Panc1 (cell line): ENCODE data around the gene ONECUT3. TPM values are rescaled to one million over a fixed set of nuclear protein-coding genes. Genes with fewer than 3 reads are reported as not detected.

ENCODE experiments used
- ATAC-seq: fragments of 200-7000 bp; cut with Tn5 transposase; 2 replicates; pipeline ENCODE4 v1.9.1; 2020; ENCODE audit warnings: mild to moderate bottlenecking, moderate library complexity
- BruUV-seq: library from RNA; stranded (reverse); fragments of 400-500 nt; replicated peaks from 2 replicates; lab custom pipeline; 2021; lab: Mats Ljungman, UMichigan
- CTCF ChIA-PET: fragments of 300-600 bp; sonication (Branson Sonifier 250); formaldehyde crosslinking; loops from one replicate; lab custom pipeline; 2022; ENCODE audit warnings: antibody characterized with exemption; lab: Charles Lee
- POLR2A ChIA-PET: fragments of 300-600 bp; sonication (Branson Sonifier 250); formaldehyde crosslinking; loops from one replicate; lab custom pipeline; 2022; ENCODE audit warnings: antibody characterized with exemption; lab: Charles Lee
- DNase-seq: peaks from one replicate; pipeline ENCODE4 v3.0.0-alpha.2; 2010; ENCODE audit warnings: low read depth, low spot score
- H3K27ac ChIP-seq: 2 replicates; pipeline ENCODE4 v1.5.1; 2011; ENCODE audit warnings: mild to moderate bottlenecking, low read length, inconsistent platforms
- H3K27me3 ChIP-seq: fragments of 200-500 bp; sonication (Bioruptor generic); 2 replicates; pipeline ENCODE4 v1.6.0; 2014; ENCODE audit warnings: low read length, inconsistent platforms; ENCODE audit not compliant: control insufficient read depth, insufficient read depth
- H3K36me3 ChIP-seq: fragments of 200-500 bp; sonication (Bioruptor generic); 2 replicates; pipeline ENCODE4 v1.5.1; 2014; ENCODE audit warnings: inconsistent platforms, mild to moderate bottlenecking, low read length, moderate library complexity; ENCODE audit not compliant: control insufficient read depth, insufficient read depth
- H3K4me1 ChIP-seq: 2 replicates; pipeline ENCODE4 v1.5.1; 2011; ENCODE audit warnings: inconsistent platforms, mild to moderate bottlenecking, low read length, moderate library complexity; ENCODE audit not compliant: control insufficient read depth, insufficient read depth
- H3K4me3 ChIP-seq, 2 experiments: 2 replicates each; pipeline ENCODE4 v1.5.1; 2011 to 2012; ENCODE audit warnings: low read depth in 2 of 2, low read length in 2 of 2, mild to moderate bottlenecking in 2 of 2, inconsistent platforms in 1 of 2, moderate library complexity in 1 of 2
- H3K9me3 ChIP-seq: fragments of 200-500 bp; sonication (Bioruptor generic); 2 replicates; pipeline ENCODE4 v1.5.1; 2014; ENCODE audit warnings: low read depth, mild to moderate bottlenecking, inconsistent platforms, low read length, moderate library complexity; ENCODE audit not compliant: control insufficient read depth, insufficient read depth
- CTCF ChIP-seq: fragments of 450-650 bp; IDR thresholded peaks from 2 replicates; pipeline ENCODE4 v1.5.1; 2017; ENCODE audit warnings: mild to moderate bottlenecking
- POLR2AphosphoS5 ChIP-seq: IDR thresholded peaks from 2 replicates; pipeline ENCODE4 v1.6.1; 2012; ENCODE audit warnings: mild to moderate bottlenecking, low read depth, low read length, moderate library complexity
- REST ChIP-seq, 2 experiments: IDR thresholded peaks; 2 replicates each; pipeline ENCODE4 v1.6.1; 2011 to 2012; ENCODE audit warnings: low read depth in 2 of 2, control low read depth in 1 of 2, low read length in 1 of 2, mild to moderate bottlenecking in 1 of 2, moderate library complexity in 1 of 2; ENCODE audit not compliant: insufficient read depth in 1 of 2
- SIN3A ChIP-seq: IDR thresholded peaks from 2 replicates; pipeline ENCODE4 v1.6.1; 2012; ENCODE audit warnings: low read depth, mild to moderate bottlenecking, low read length, moderate library complexity, borderline replicate concordance; ENCODE audit not compliant: insufficient read depth
- TCF7L2 ChIP-seq: IDR thresholded peaks from 2 replicates; pipeline ENCODE4 v1.6.1; 2011; ENCODE audit warnings: mild to moderate bottlenecking, low read depth, low read length, inconsistent platforms
- in situ Hi-C: cut with HindIII; loops from 2 replicates; pipeline ENCODE4 v1.10.0; 2016; ENCODE audit warnings: low sequenced_read_pairs, low pct_unique_long_range_greater_than_20kb
- intact Hi-C: fragments of 100-400 bp; cut with micrococcal nuclease; formaldehyde crosslinking; loops from one replicate; pipeline ENCODE4 v1.10.0; 2022; ENCODE audit not compliant: unreplicated experiment
- total RNA-seq: library from RNA; stranded (reverse); gene quantifications from one replicate; pipeline ENCODE4 v1.2.1, GENCODE V29; 2021; ENCODE audit not compliant: unreplicated experiment

Gene ONECUT3
- total RNA-seq, 1 experiment from 2014 or later, result 16.5 TPM

- no peak for ATAC-seq
- no TSS peak for BruUV-seq
- ChIA-PET POLR2A (no interaction called here), CTCF (no interaction called here)
- in situ Hi-C loops, result no loop called here
- Histone ChIP-seq H3K36me3 (no peaks in the 10 kb centered on the region), H3K9me3 (no peaks in the 10 kb centered on the region), H3K27ac (no peak overlapping the region), H3K4me3 (no peak overlapping the region), H3K4me1 (peaks cover 5% of the 10 kb centered on the region; the same call in 1 of the 2 replicates), H3K27me3 (no peaks in the 10 kb centered on the region)
- intact Hi-C loops, result no loop called here
- no peak for DNase-seq
- TF ChIP-seq TCF7L2 (no peak), REST (IDR thresholded peaks at IDR 0.05; ENCODE audit: insufficient read depth in 1 of 2, low read depth in 2 of 2, low read length in 1 of 2) (no peak), CTCF (no peak), SIN3A (no peak), POLR2AphosphoS5 (no peak)
Observed at GRCh38 chr19:1806184-1807029, 53.1 kb downstream of the ONECUT3 start.

GRCh38 chr19:1807030-1807694, 53.9 kb downstream of the ONECUT3 start:
- no peaks in the 10 kb centered on the region for H3K36me3 ChIP-seq
- no peak overlapping the region for H3K4me3 ChIP-seq
- ChIA-PET POLR2A (no interaction called here), CTCF (no interaction called here)
- no peak overlapping the region for H3K27ac ChIP-seq
- TF ChIP-seq CTCF (no peak), POLR2AphosphoS5 (no peak), TCF7L2 (no peak), REST (IDR thresholded peaks at IDR 0.05; ENCODE audit: insufficient read depth in 1 of 2, low read depth in 2 of 2, low read length in 1 of 2) (no peak), SIN3A (no peak)
- DNase-seq (no peak), ATAC-seq (no peak)
- intact Hi-C loops, result no loop called here
- H3K27me3 ChIP-seq, result no peaks in the 10 kb centered on the region
- H3K9me3 ChIP-seq, result no peaks in the 10 kb centered on the region
- in situ Hi-C loops, result no loop called here
- BruUV-seq, result no TSS peak
- peaks cover 5% of the 10 kb centered on the region; the same call in 1 of the 2 replicates for H3K4me1 ChIP-seq
